SU-DHL-6 (cell line): ENCODE data around the gene VSTM4.

ENCODE experiments used
- EZH2phosphoT487 ChIP-seq: fragments of 200-600 bp; sonication (generic), shearing (Covaris generic); conservative IDR thresholded peaks from 2 replicates; pipeline ENCODE4 v1.6.1; 2018; ENCODE audit warnings: mild to moderate bottlenecking, antibody characterized with exemption, low read length, moderate library complexity, mixed read lengths
- TF ChIP-seq, protein P1 (sequence below): fragments of 200-600 bp; sonication (generic); IDR thresholded peaks from one replicate; pipeline ENCODE4 v1.5.1; 2017; ENCODE audit warnings: antibody characterized with exemption, mild to moderate bottlenecking, low read length, moderate library complexity; ENCODE audit not compliant: insufficient read depth, poor library complexity, severe bottlenecking

DNA sequence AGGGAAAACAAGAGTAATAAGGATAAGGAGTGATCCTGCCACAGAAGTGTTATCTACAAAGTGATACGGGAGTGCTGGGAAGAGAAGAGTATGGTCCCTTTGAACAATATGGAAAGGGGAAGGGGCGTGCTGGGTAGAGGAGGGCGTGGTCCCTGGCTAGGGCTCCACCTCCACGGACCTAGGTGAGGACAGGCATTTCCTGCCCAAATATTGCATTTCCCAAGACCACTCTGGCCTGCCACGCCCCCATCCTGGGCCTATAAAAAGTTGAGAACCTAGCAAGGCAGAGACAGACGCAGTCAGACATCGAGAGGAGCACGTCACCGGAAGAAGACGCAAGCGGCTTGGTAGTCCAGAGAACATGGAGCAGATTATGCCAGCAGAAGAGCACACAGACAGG, 22.8 kb downstream of the VSTM4 start:
- TF ChIP-seq, protein P1, sequence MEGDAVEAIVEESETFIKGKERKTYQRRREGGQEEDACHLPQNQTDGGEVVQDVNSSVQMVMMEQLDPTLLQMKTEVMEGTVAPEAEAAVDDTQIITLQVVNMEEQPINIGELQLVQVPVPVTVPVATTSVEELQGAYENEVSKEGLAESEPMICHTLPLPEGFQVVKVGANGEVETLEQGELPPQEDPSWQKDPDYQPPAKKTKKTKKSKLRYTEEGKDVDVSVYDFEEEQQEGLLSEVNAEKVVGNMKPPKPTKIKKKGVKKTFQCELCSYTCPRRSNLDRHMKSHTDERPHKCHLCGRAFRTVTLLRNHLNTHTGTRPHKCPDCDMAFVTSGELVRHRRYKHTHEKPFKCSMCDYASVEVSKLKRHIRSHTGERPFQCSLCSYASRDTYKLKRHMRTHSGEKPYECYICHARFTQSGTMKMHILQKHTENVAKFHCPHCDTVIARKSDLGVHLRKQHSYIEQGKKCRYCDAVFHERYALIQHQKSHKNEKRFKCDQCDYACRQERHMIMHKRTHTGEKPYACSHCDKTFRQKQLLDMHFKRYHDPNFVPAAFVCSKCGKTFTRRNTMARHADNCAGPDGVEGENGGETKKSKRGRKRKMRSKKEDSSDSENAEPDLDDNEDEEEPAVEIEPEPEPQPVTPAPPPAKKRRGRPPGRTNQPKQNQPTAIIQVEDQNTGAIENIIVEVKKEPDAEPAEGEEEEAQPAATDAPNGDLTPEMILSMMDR: no peak
- TF ChIP-seq EZH2phosphoT487: no peak
